ENCODE measurements around the gene LOC101059915.
"Not testable (repeated sequence)": the region's sequence is repeated elsewhere in the genome, so short reads cannot be mapped to it uniquely, and the experiment has no call there.

The LOC101059915 gene

DNA sequence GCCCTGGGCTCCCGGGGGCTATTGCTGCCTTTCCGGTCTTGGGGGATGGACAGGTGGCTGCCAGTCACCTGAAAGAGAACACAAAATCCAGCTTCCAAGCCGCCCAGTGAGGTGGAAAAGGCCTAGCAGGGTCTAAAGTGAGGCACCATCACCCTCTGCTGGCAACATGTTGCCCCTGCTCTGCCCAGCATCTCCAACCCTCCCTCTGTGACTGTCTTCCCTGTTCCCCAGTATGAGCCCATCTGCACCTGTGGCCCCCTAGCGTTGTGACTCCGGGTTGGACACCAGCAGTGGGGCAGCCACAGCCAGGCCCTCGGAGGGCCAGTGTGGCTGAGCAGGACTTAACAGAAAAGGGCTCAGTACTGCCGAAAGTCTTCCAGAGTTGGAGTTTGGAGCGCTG is 3.1 kb upstream of the LOC101059915 start:
- H3K4me1 ChIP-seq (ENCODE audit: control insufficient read depth, insufficient read depth, low read length); H3K4me3 ChIP-seq (ENCODE audit: low read length); H3K9me3 ChIP-seq (ENCODE audit: control insufficient read depth, low read length); DNase-seq (ENCODE audit: low read depth); H3K36me3 ChIP-seq (ENCODE audit: control insufficient read depth, insufficient read depth, low read length, severe bottlenecking); H3K9ac ChIP-seq (ENCODE audit: low read length): not testable (repeated sequence)
- H3K27me3 ChIP-seq (replicated peaks; ENCODE audit: control insufficient read depth, insufficient read depth, low read length) = peaks cover 15% of the 10 kb centered on the region

DNA sequence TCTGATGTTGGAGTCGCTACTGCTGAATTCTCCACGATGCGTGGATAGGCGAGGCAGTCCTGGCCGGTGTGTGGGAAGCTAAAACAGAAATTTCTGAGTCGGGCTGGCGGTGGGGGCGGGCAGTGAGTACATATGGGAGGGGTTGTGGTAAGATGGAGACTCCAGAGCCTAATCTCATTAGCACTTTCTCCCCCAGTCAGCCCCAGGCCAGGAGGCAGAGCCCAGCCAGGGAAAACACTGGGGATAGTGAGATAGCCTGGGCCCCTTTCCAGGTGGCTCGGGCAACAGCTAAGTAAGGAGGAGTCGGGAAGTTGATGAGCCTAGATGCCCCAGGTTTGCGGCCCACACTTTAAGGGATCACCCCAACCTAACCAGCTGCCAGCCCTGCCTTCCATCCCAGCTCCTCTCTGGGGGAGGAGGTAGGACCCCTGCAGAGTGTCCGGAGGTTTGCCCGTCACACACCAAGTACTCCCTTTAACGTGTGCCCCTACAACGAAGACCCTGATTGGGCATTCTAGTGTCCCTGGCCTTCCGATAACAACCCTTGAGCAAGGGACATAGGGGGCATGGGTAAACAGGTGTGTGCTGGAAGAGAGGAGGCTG is 2.4 kb upstream of the LOC101059915 start:
- H3K27me3 ChIP-seq (replicated peaks; ENCODE audit: control insufficient read depth, insufficient read depth, low read length) = peaks cover 17% of the 10 kb centered on the region
- no peak overlapping the region for H3K4me3 ChIP-seq (ENCODE audit: low read length)
- H3K9me3 ChIP-seq (ENCODE audit: control insufficient read depth, low read length) = no peaks in the 10 kb centered on the region
- no peak overlapping the region for H3K9ac ChIP-seq (ENCODE audit: low read length)
- no peaks in the 10 kb centered on the region for H3K36me3 ChIP-seq (ENCODE audit: control insufficient read depth, insufficient read depth, low read length, severe bottlenecking)
- no peaks in the 10 kb centered on the region for H3K4me1 ChIP-seq (ENCODE audit: control insufficient read depth, insufficient read depth, low read length)
- DNase-seq (ENCODE audit: low read depth) = no peak

DNA sequence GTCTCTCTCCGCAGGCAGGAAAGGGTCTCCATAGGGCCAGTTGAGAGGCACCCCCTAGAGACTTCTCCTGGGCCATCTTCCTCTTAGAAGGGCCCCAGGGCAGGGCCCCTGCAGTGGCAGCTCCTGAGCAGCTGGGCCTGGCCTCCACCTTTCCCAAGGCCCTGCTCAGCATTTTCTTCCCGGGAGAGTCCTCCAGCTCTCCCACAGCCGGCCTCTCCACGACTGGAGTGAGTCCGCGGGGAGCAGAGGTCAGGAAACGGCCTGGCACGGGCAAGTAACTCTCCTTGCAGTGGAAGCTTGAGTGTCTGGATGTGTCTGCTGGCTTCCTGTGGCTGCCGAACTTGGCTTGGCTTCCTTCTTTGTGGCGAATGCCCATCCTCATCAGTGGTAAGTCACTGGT is 1.6 kb upstream of the LOC101059915 start:
- Histone ChIP-seq H3K4me1 (ENCODE audit: control insufficient read depth, insufficient read depth, low read length) (no peaks in the 10 kb centered on the region), H3K9me3 (ENCODE audit: control insufficient read depth, low read length) (no peaks in the 10 kb centered on the region), H3K4me3 (ENCODE audit: low read length) (no peak overlapping the region), H3K36me3 (ENCODE audit: control insufficient read depth, insufficient read depth, low read length, severe bottlenecking) (no peaks in the 10 kb centered on the region), H3K9ac (ENCODE audit: low read length) (no peak overlapping the region), H3K27me3 (replicated peaks; ENCODE audit: control insufficient read depth, insufficient read depth, low read length) (peaks cover 17% of the 10 kb centered on the region)
- DNase-seq (ENCODE audit: low read depth) = no peak

DNA sequence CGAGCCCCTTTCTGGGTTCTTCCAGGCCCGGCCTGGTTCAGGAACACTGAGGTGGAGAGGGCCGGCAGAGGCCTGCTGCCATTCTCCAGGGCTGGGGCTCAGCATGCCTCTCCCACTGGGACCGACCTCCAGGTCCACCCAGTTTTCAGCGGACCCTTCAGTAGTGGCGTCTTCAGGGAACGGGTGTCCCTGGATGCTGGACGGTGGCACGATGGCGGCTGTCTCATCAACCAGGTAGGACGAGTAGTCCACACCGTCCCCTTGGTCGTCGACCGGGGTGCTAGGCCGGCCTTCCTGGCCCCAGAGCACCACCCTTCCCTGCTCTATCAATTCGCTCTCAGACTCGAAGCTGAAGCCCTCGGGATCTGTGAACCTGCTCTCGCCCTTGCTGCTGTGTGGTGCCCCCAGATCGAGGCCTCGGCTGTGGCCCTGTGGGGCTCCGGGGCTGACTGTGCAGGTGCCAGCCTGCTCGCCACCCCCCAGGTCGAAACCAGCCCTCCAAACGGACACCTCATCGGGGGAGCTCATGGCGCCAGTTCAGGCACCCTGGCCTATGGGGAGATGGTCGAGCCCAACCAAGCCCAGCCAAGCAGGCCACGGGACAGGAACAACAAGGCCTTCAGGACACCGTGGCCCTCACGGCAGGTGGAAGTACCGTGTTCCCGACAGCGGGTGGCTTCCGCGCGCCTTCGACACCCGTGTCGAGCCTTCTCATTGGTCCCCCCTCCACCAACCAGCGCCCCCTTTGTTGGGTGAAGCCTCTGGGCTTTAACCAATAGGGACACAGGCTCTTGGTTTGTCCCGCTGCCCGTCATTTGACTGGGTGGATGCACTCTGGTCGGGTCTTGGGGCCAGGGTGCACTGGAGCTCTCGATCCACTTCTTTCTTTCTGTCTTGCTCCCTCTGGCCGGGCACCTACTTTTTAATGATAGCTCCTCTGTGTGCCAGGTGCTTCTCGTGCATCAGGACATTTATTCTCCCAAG is 814 bp upstream of the LOC101059915 start:
- Histone ChIP-seq H3K4me1 (ENCODE audit: control insufficient read depth, insufficient read depth, low read length) (no peaks in the 10 kb centered on the region), H3K4me3 (ENCODE audit: low read length) (no peak overlapping the region), H3K9ac (ENCODE audit: low read length) (no peak overlapping the region), H3K36me3 (ENCODE audit: control insufficient read depth, insufficient read depth, low read length, severe bottlenecking) (no peaks in the 10 kb centered on the region), H3K27me3 (replicated peaks; ENCODE audit: control insufficient read depth, insufficient read depth, low read length) (peaks cover 21% of the 10 kb centered on the region), H3K9me3 (ENCODE audit: control insufficient read depth, low read length) (no peaks in the 10 kb centered on the region)
- DNase-seq (ENCODE audit: low read depth) = no peak

DNA sequence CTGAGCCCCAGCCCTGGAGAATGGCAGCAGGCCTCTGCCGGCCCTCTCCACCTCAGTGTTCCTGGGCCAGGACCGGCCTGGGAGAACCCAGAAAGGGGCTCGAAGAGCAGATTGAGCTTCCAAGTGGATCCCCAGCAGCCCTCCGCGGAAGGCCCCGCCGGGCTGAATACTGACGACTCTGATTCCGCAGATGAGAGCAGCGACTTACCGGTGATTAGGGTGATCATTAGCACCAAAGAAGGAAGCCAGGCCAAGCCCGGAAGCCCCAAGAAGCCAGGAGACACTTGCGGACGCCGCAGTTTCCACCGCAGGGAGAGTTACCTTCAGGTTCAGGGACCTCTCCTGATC is 876 bp downstream of the LOC101059915 start:
- Histone ChIP-seq H3K36me3 (ENCODE audit: control insufficient read depth, insufficient read depth, low read length, severe bottlenecking) (no peaks in the 10 kb centered on the region), H3K9me3 (ENCODE audit: control insufficient read depth, low read length) (no peaks in the 10 kb centered on the region), H3K9ac (ENCODE audit: low read length) (no peak overlapping the region), H3K27me3 (replicated peaks; ENCODE audit: control insufficient read depth, insufficient read depth, low read length) (peaks cover 18% of the 10 kb centered on the region), H3K4me3 (ENCODE audit: low read length) (no peak overlapping the region), H3K4me1 (ENCODE audit: control insufficient read depth, insufficient read depth, low read length) (no peaks in the 10 kb centered on the region)
- no peak for DNase-seq (ENCODE audit: low read depth)

DNA sequence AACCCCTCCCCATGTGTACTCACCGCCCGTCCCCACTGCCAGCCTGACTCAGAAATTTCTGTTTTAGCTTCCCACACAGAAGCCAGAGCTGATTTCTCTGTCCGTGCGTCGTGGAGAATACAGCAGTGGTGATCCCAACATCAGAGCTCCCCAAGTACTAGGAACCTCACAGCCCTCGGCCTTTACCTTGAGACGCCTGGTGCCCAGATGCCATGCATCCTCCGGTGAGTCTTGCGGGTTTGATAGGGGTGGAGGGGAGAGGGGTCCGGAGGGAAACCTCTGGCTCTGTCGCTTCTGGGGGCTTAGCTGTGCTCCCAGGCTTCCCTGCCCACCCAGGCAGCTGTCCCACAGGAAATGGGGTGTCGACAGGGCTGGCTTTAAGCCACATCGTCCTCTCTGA is 2.1 kb downstream of the LOC101059915 start:
- no peak for DNase-seq (ENCODE audit: low read depth)
- Histone ChIP-seq H3K27me3 (replicated peaks; ENCODE audit: control insufficient read depth, insufficient read depth, low read length) (peaks cover 23% of the 10 kb centered on the region), H3K36me3 (ENCODE audit: control insufficient read depth, insufficient read depth, low read length, severe bottlenecking) (no peaks in the 10 kb centered on the region), H3K4me1 (ENCODE audit: control insufficient read depth, insufficient read depth, low read length) (no peaks in the 10 kb centered on the region), H3K9me3 (ENCODE audit: control insufficient read depth, low read length) (peaks cover 5% of the 10 kb centered on the region), H3K4me3 (ENCODE audit: low read length) (no peak overlapping the region), H3K9ac (ENCODE audit: low read length) (no peak overlapping the region)

DNA sequence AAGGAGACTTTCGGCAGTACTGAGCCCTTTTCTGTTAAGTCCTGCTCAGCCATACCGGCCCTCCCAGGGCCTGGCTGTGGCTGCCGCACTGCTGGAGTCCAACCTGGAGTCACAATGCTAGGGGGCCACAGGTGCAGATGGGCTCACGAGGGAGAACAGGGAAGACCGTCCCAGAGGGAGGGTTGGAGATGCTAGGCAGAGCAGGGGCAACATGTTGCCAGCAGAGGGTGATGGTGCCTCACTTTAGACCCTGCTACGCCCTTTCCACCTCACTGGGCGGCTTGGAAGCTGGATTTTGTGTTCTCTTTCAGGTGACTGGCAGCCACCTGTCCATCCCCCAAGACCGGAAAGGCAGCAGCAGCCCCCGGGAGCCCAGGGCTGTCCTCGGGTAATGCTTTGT is 2.6 kb downstream of the LOC101059915 start:
- peak; percentile 22 for DNase-seq (ENCODE audit: low read depth)
- H3K9ac ChIP-seq (ENCODE audit: low read length); H3K36me3 ChIP-seq (ENCODE audit: control insufficient read depth, insufficient read depth, low read length, severe bottlenecking); H3K4me3 ChIP-seq (ENCODE audit: low read length); H3K9me3 ChIP-seq (ENCODE audit: control insufficient read depth, low read length); H3K4me1 ChIP-seq (ENCODE audit: control insufficient read depth, insufficient read depth, low read length): not testable (repeated sequence)
- peaks cover 23% of the 10 kb centered on the region for H3K27me3 ChIP-seq (replicated peaks; ENCODE audit: control insufficient read depth, insufficient read depth, low read length)

DNA sequence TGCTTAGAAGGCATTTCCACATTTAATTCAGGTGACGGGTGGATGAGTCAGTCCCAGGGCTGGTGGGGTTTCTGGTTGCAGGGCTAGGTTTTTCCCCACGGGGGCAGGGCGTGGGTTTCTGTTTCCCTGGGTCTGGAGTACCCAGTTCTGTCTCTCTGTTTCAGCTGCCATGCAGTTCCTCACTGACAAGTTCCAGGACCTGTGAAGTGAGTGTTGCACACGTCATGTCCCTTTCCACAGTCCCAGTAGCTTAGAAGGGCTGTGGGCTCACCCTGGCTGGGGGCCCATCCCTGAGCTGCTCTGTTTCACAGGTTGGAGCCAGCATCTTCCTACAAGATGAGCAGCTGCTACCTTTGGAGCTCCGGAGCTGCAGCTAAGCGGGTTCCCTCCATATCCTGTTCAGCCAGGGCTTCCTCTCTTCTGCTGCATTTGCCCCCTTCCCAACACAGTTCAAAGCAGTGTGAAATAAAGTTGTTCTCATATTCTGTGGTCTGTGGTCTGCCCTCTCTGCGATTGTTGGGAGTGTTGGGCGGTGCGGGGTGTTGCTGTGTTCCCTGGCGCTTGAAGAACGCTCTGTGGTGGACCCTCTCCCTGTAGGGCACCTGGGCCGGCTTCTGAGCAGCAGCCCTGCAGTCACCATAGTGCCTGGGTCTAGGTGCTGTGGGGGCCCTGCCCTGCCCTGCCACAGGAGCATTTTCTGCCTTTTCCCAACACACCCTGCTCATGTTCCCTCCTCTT is 3.9 kb downstream of the LOC101059915 start:
- peaks cover 23% of the 10 kb centered on the region for H3K27me3 ChIP-seq (replicated peaks; ENCODE audit: control insufficient read depth, insufficient read depth, low read length)
- no peak overlapping the region for H3K4me3 ChIP-seq (ENCODE audit: low read length)
- H3K4me1 ChIP-seq (ENCODE audit: control insufficient read depth, insufficient read depth, low read length) = no peaks in the 10 kb centered on the region
- DNase-seq (ENCODE audit: low read depth) = no peak
- H3K9me3 ChIP-seq (ENCODE audit: control insufficient read depth, low read length) = peaks cover 5% of the 10 kb centered on the region
- H3K9ac ChIP-seq (ENCODE audit: low read length) = no peak overlapping the region
- H3K36me3 ChIP-seq (ENCODE audit: control insufficient read depth, insufficient read depth, low read length, severe bottlenecking) = no peaks in the 10 kb centered on the region

DNA sequence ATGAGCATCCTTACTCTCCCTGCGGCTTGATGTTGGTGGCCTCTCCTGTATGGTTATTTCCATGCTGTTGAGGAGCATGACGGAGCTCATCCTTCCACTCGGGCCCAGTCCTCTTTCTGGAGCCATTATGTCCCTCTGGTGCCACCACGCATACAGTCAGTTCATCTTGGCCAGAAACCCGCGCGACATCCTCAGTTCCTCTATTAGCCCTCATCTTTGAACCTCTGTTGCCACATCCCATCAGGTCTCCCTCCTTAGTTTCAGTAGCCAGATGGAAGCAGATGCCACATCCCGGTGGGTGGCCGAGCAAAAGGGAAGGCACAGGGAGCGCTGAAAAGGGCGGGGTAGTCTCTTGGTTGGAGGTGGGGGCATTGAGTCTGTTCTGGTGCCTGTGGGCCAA is 4.6 kb downstream of the LOC101059915 start:
- DNase-seq (ENCODE audit: low read depth) = no peak
- Histone ChIP-seq H3K9me3 (ENCODE audit: control insufficient read depth, low read length) (peaks cover 5% of the 10 kb centered on the region), H3K27me3 (replicated peaks; ENCODE audit: control insufficient read depth, insufficient read depth, low read length) (peaks cover 23% of the 10 kb centered on the region), H3K9ac (ENCODE audit: low read length) (no peak overlapping the region), H3K4me1 (ENCODE audit: control insufficient read depth, insufficient read depth, low read length) (no peaks in the 10 kb centered on the region), H3K4me3 (ENCODE audit: low read length) (no peak overlapping the region), H3K36me3 (ENCODE audit: control insufficient read depth, insufficient read depth, low read length, severe bottlenecking) (no peaks in the 10 kb centered on the region)

DNA sequence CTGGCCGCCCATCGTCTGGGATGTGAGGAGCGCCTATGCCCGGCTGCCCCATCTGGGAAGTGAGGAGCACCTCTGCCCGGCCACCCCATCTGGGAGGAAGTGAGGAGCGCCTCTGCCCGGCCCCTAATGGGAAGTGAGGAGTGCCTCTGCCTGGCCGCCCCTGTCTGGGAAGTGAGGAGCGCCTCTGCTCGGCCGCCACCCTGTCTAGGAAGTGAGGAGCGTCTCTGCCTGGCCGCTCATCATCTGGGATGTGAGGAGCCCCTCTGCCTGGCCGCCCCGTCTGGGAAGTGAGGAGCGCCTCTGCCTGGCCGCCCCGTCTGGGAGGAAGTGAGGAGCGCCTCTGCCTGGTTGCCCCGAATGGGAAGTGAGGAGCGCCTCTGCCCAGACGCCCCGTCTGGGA is 8.3 kb downstream of the LOC101059915 start:
- not testable (repeated sequence) for H3K9ac ChIP-seq (ENCODE audit: low read length); H3K9me3 ChIP-seq (ENCODE audit: control insufficient read depth, low read length); H3K4me3 ChIP-seq (ENCODE audit: low read length); H3K4me1 ChIP-seq (ENCODE audit: control insufficient read depth, insufficient read depth, low read length); DNase-seq (ENCODE audit: low read depth); H3K36me3 ChIP-seq (ENCODE audit: control insufficient read depth, insufficient read depth, low read length, severe bottlenecking)
- H3K27me3 ChIP-seq (replicated peaks; ENCODE audit: control insufficient read depth, insufficient read depth, low read length) = peaks cover 36% of the 10 kb centered on the region

DNA sequence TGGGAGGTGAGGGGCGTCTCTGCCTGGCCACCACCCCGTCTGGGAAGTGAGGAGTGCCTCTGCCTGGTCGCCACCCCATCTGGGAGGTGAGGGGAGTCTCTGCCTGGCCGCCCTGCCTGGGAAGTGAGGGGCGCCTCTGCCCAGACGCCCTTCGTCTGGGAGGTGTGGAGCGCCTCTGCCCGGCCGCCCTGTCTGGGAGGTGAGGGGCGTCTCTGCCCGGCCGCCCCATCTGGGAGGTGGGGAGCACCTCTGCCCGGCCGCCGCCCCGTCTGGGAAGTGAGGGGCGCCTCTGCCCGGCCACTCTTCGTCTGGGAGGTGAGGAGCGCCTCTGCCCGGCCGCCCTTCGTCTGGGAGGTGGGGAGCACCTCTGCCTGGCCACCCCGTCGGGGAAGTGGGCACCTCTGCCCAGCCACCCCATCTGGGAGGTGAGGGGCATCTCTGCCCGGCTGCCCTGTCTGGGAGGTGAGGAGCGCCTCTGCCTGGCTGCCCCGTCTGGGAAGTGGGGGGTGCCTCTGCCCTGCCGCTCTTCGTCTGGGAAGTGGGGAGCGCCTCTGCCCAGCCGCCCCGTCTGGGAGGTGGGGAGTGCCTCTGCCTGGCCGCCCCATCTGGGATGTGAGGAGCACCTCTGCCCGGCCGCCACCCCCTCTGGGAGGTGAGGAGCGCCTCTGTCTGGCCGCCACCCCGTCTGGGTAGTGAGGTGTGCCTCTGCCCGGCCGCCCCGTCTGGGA is 8.9 kb downstream of the LOC101059915 start:
- not testable (repeated sequence) for H3K4me3 ChIP-seq (ENCODE audit: low read length); DNase-seq (ENCODE audit: low read depth); H3K4me1 ChIP-seq (ENCODE audit: control insufficient read depth, insufficient read depth, low read length); H3K36me3 ChIP-seq (ENCODE audit: control insufficient read depth, insufficient read depth, low read length, severe bottlenecking); H3K9me3 ChIP-seq (ENCODE audit: control insufficient read depth, low read length); H3K9ac ChIP-seq (ENCODE audit: low read length)
- peaks cover 33% of the 10 kb centered on the region for H3K27me3 ChIP-seq (replicated peaks; ENCODE audit: control insufficient read depth, insufficient read depth, low read length)
